Keratinocyte (primary cell): ENCODE results near the gene ZNFX1. TPM values are rescaled to one million over a fixed set of nuclear protein-coding genes. Genes with fewer than 3 reads are reported as not detected.
A peak's percentile ranks its signal among the peaks of the same experiment; 100 is the strongest.

Experiments
- DNase-seq: peaks from one replicate; pipeline ENCODE4 v3.0.0-alpha.2; 2011; ENCODE audit warnings: low read depth, missing footprints, low spot score
- FAIRE-seq: peaks from 2 replicates; lab custom pipeline; 2011; peaks lifted over from hg19 to GRCh38; lab: Jason Lieb, UNC
- H2AFZ ChIP-seq: 2 replicates; pipeline ENCODE4 v1.6.0; 2012; ENCODE audit warnings: low read length, control low read depth, inconsistent platforms; ENCODE audit not compliant: control insufficient read depth
- H3K27ac ChIP-seq: 2 replicates; pipeline ENCODE4 v1.5.1; 2011; ENCODE audit warnings: low read length; ENCODE audit not compliant: control insufficient read depth, insufficient read depth
- H3K27me3 ChIP-seq: 3 replicates; pipeline ENCODE4 v1.6.0; 2011; ENCODE audit warnings: low read length; ENCODE audit not compliant: control insufficient read depth, insufficient read depth; ENCODE audit errors: extremely low read depth
- H3K36me3 ChIP-seq, 2 experiments: 2 replicates in 1 of 2; 3 replicates in 1 of 2; pipeline ENCODE4 v1.5.1; 2011; ENCODE audit warnings: low read length in 2 of 2, mild to moderate bottlenecking in 1 of 2; ENCODE audit not compliant: control insufficient read depth in 2 of 2, insufficient read depth in 2 of 2; ENCODE audit errors: extremely low read depth in 1 of 2
- H3K4me1 ChIP-seq: 3 replicates; pipeline ENCODE4 v1.5.1; 2011; ENCODE audit warnings: low read length; ENCODE audit not compliant: control insufficient read depth, insufficient read depth; ENCODE audit errors: extremely low read depth
- H3K4me2 ChIP-seq: 3 replicates; pipeline ENCODE4 v1.6.0; 2011; ENCODE audit warnings: low read depth, low read length; ENCODE audit not compliant: control insufficient read depth, insufficient read depth; ENCODE audit errors: extremely low read depth
- H3K4me3 ChIP-seq, 3 experiments: fragments of 200-600 bp in 1 of 3; sonication (generic) in 1 of 3; 2 replicates in 2 of 3; 3 replicates in 1 of 3; pipeline ENCODE4 v1.5.1; 2011 to 2016; ENCODE audit warnings: low read length in 3 of 3, mild to moderate bottlenecking in 3 of 3, control low read depth in 2 of 3, inconsistent platforms in 1 of 3, low read depth in 1 of 3, mixed read lengths in 1 of 3, mixed run types in 1 of 3, moderate library complexity in 1 of 3; ENCODE audit not compliant: control insufficient read depth in 2 of 3, insufficient read depth in 2 of 3; ENCODE audit errors: extremely low read depth in 1 of 3
- H3K79me2 ChIP-seq: 2 replicates; pipeline ENCODE4 v1.6.0; 2012; ENCODE audit warnings: low read length; ENCODE audit not compliant: control insufficient read depth, insufficient read depth
- H3K9ac ChIP-seq: 3 replicates; pipeline ENCODE4 v1.6.0; 2011; ENCODE audit warnings: low read length; ENCODE audit not compliant: control insufficient read depth, insufficient read depth; ENCODE audit errors: extremely low read depth
- H3K9me1 ChIP-seq: 3 replicates; pipeline ENCODE4 v1.6.0; 2011; ENCODE audit warnings: low read length; ENCODE audit not compliant: control insufficient read depth, insufficient read depth; ENCODE audit errors: extremely low read depth
- H3K9me3 ChIP-seq: 2 replicates; pipeline ENCODE4 v1.5.1; 2012; ENCODE audit warnings: low read depth, low read length; ENCODE audit not compliant: control insufficient read depth
- H4K20me1 ChIP-seq: 3 replicates; pipeline ENCODE4 v1.6.0; 2011; ENCODE audit warnings: low read length; ENCODE audit not compliant: control insufficient read depth, insufficient read depth; ENCODE audit errors: extremely low read depth
- EZH2 ChIP-seq: IDR thresholded peaks from one replicate; pipeline ENCODE4 v1.6.1; 2012; ENCODE audit warnings: inconsistent platforms, mild to moderate bottlenecking, low read length, moderate library complexity
- dilution Hi-C: fragments of 300-500 bp; cut with MboI; formaldehyde crosslinking; loops from one replicate; pipeline ENCODE4 v1.7.0; 2020; ENCODE audit warnings: low sequenced_read_pairs; ENCODE audit not compliant: extremely low pct_ligation_motif_present
- polyA plus RNA-seq, 5 experiments: library from polyadenylated mRNA; depleted of rRNA in 3 of 5; stranded (reverse) in 3 of 5; stranded (forward) in 1 of 5; unstranded in 1 of 5; fragments of >200 nt; gene quantifications; 1 replicate in 1 of 5; 2 replicates in 3 of 5; 3 replicates in 1 of 5; pipeline versions ENCODE4 v1.2.1 to v1.2.3, GENCODE V29; 2011 to 2012; ENCODE audit warnings: missing spikeins in 2 of 5, low read depth in 1 of 5, low replicate concordance in 1 of 5
- TF ChIP-seq, protein P1 (sequence below), 3 experiments: IDR thresholded peaks in 1 of 3; conservative IDR thresholded peaks in 1 of 3; optimal IDR thresholded peaks in 1 of 3; 2 replicates in 2 of 3; 3 replicates in 1 of 3; pipeline versions ENCODE3 to v1.5.1; 2011; ENCODE audit warnings: low read length in 3 of 3, mild to moderate bottlenecking in 3 of 3, moderate library complexity in 2 of 3, control low read depth in 1 of 3, inconsistent platforms in 1 of 3; ENCODE audit not compliant: insufficient read depth in 2 of 3; ENCODE audit errors: extremely low read depth in 1 of 3

The ZNFX1 gene
- polyA plus RNA-seq, 1 donor (not counting 4 experiments of a cell fraction or from before 2014, with no cell fraction given), result 14.2 TPM

DNA sequence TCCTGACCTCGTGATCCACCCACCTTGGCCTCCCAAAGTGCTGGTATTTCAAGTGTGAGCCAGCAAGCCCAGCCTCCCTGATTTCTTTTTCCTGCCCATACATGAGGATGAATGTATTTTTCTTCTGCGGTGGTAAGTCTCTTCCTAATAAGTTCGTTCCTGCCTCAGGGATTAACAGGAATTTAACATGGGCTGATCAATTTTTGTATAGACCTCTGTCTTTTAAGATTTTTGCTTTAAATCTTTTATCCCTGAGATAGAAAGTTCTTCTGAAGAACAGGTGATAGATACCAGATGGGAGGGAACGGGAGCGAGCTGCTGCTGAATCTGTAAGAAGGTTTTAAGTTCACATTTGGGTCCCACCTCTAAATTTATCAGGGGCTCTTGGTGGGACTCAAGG is 7.0 kb upstream of the ZNFX1 start:
- H4K20me1 ChIP-seq, result peaks cover 93% of the 10 kb centered on the region
- no peak overlapping the region for H2AFZ ChIP-seq
- peaks cover 63% of the 10 kb centered on the region for H3K4me1 ChIP-seq
- no peak for FAIRE-seq
- H3K36me3 ChIP-seq, result peaks cover 57 to 87% of the 10 kb centered on the region in 2 experiments
- H3K9ac ChIP-seq, result no peak overlapping the region
- DNase-seq, result no peak
- dilution Hi-C loops, result no loop called here
- no peaks in the 10 kb centered on the region for H3K27me3 ChIP-seq
- peaks cover 76% of the 10 kb centered on the region for H3K79me2 ChIP-seq
- peak overlapping the region; percentile 30 for H3K4me2 ChIP-seq
- H3K9me3 ChIP-seq, result peaks cover 7% of the 10 kb centered on the region
- TF ChIP-seq, protein P1, sequence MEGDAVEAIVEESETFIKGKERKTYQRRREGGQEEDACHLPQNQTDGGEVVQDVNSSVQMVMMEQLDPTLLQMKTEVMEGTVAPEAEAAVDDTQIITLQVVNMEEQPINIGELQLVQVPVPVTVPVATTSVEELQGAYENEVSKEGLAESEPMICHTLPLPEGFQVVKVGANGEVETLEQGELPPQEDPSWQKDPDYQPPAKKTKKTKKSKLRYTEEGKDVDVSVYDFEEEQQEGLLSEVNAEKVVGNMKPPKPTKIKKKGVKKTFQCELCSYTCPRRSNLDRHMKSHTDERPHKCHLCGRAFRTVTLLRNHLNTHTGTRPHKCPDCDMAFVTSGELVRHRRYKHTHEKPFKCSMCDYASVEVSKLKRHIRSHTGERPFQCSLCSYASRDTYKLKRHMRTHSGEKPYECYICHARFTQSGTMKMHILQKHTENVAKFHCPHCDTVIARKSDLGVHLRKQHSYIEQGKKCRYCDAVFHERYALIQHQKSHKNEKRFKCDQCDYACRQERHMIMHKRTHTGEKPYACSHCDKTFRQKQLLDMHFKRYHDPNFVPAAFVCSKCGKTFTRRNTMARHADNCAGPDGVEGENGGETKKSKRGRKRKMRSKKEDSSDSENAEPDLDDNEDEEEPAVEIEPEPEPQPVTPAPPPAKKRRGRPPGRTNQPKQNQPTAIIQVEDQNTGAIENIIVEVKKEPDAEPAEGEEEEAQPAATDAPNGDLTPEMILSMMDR (optimal IDR thresholded peaks at IDR 0.05 in 1 of 3, IDR thresholded peaks at IDR 0.05 in 1 of 3, conservative IDR thresholded peaks at IDR 0.05 in 1 of 3; ENCODE audit: extremely low read depth in 1 of 3, insufficient read depth in 2 of 3, low read length in 3 of 3), result no peak
- TF ChIP-seq EZH2, result no peak
- H3K4me3 ChIP-seq, result no peak overlapping the region
- peaks cover 2% of the 10 kb centered on the region for H3K9me1 ChIP-seq
- H3K27ac ChIP-seq, result no peak overlapping the region

DNA sequence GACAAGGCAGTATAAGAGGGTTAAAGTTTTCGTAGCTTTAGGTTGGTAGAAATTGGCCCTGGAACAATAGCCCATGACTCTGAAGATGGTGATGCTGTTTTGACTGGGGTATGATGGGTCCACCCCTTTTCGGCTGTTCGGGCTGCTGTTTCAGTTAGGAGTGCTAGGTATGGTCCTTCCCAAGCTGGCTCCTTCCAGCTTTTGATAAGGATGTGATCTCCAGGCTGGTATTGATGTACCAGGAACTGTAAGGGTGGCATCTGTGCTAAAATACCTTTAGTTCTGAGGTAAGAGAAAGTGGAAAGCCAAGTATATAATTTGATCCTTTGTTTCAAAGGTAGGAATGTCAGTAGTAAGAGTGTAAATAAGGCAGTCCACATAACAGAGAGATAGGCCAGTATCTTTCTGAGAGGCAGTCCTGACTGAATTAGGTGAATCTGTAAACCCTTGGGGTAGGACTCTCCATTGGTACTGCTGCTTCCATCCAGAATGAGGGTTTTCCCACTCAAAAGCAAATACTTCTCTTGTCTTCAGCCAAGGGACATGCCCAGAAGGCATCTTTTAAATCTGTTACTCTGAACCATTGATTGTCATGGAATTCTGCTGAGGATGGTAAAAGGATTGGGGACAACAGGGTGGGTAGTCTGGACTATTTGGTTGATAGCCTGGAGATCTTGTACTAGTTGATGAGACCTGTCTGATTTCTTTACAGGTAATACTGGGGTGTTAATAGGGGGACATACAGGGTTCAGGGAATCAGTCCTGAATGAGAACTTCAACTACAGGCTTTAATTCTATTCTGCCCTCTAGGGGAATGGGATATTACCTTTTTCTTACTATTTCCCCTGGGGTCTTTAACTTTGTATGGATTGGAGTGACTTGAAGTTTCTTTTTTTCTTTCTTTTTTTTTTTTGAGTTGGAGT is 6.1 kb upstream of the ZNFX1 start:
- Histone ChIP-seq H3K4me1 (peaks cover 63% of the 10 kb centered on the region), H2AFZ (no peak overlapping the region), H3K4me3 (peak overlapping the region in 1 of 3 experiments; percentile 56), H3K9me3 (peaks cover 7% of the 10 kb centered on the region), H3K4me2 (peak overlapping the region; percentile 96), H3K27ac (peak overlapping the region; percentile 10), H3K79me2 (peaks cover 84% of the 10 kb centered on the region), H4K20me1 (peaks cover 93% of the 10 kb centered on the region), H3K9me1 (peaks cover 2% of the 10 kb centered on the region), H3K9ac (peak overlapping the region; percentile 10), H3K27me3 (no peaks in the 10 kb centered on the region), H3K36me3 (peaks cover 56 to 90% of the 10 kb centered on the region in 2 experiments)
- DNase-seq (no peak), FAIRE-seq (no peak)
- no peak for TF ChIP-seq EZH2
- TF ChIP-seq, protein P1 (optimal IDR thresholded peaks at IDR 0.05 in 1 of 3, IDR thresholded peaks at IDR 0.05 in 1 of 3, conservative IDR thresholded peaks at IDR 0.05 in 1 of 3; ENCODE audit: extremely low read depth in 1 of 3, insufficient read depth in 2 of 3, low read length in 3 of 3), result no peak
- dilution Hi-C loops, result no loop called here
